Endodermal cell (in vitro differentiated cells): ENCODE data around the gene FBH1. TPM values are rescaled to one million over a fixed set of nuclear protein-coding genes. Genes with fewer than 3 reads are reported as not detected.
A peak's percentile ranks its signal among the peaks of the same experiment; 100 is the strongest.

Experiments
- DNase-seq: peaks from one replicate; pipeline ENCODE4 v3.0.0-alpha.2; 2017
- H3K27ac ChIP-seq: 2 replicates; pipeline ENCODE4 v1.5.1; 2013; ENCODE audit warnings: mild to moderate bottlenecking, low read depth, low read length, moderate library complexity
- H3K27me3 ChIP-seq: 2 replicates; pipeline ENCODE4 v1.6.1; 2013; ENCODE audit warnings: mild to moderate bottlenecking, low read length, moderate library complexity; ENCODE audit not compliant: insufficient read depth, control insufficient read depth, poor library complexity, severe bottlenecking
- H3K36me3 ChIP-seq: 2 replicates; pipeline ENCODE4 v1.7.0; 2013; ENCODE audit warnings: mild to moderate bottlenecking, low read length, moderate library complexity; ENCODE audit not compliant: control insufficient read depth, insufficient read depth
- H3K4me1 ChIP-seq: one replicate; pipeline ENCODE4 v1.7.0; 2013; ENCODE audit warnings: low read length; ENCODE audit not compliant: control insufficient read depth, insufficient read depth
- H3K4me3 ChIP-seq: 2 replicates; pipeline ENCODE4 v1.5.1; 2013; ENCODE audit warnings: mild to moderate bottlenecking, low read length, moderate library complexity
- H3K9ac ChIP-seq: 2 replicates; pipeline ENCODE4 v1.6.1; 2013; ENCODE audit warnings: mild to moderate bottlenecking, low read length, moderate library complexity; ENCODE audit not compliant: poor library complexity, severe bottlenecking; ENCODE audit errors: extremely low read depth
- H3K9me3 ChIP-seq: 2 replicates; pipeline ENCODE4 v1.6.1; 2013; ENCODE audit warnings: mild to moderate bottlenecking, low read length, moderate library complexity; ENCODE audit not compliant: control insufficient read depth
- H3K27ac Mint-ChIP-seq: 2 replicates; pipeline ENCODE4 v1.8.0; 2020; ENCODE audit warnings: mixed read lengths
- H3K27me3 Mint-ChIP-seq: 2 replicates; pipeline ENCODE4 v1.8.0; 2021; ENCODE audit warnings: mild to moderate bottlenecking, mixed read lengths; ENCODE audit not compliant: insufficient read depth
- H3K36me3 Mint-ChIP-seq: 2 replicates; pipeline ENCODE4 v1.8.0; 2020; ENCODE audit warnings: low read depth, mixed read lengths
- H3K4me1 Mint-ChIP-seq: 2 replicates; pipeline ENCODE4 v1.8.0; 2020; ENCODE audit warnings: mixed read lengths
- H3K4me3 Mint-ChIP-seq: 2 replicates; pipeline ENCODE4 v1.8.0; 2020; ENCODE audit warnings: mild to moderate bottlenecking, moderate library complexity, mixed read lengths
- H3K9me3 Mint-ChIP-seq: 2 replicates; pipeline ENCODE4 v1.8.0; 2020; ENCODE audit warnings: mild to moderate bottlenecking, mixed read lengths
- WGBS, 2 experiments: methylation state at CpG; one replicate each; pipeline versions ENCODE4 v1.1.5 to v1.1.7; 2013; ENCODE audit warnings: missing lambda C conversion rate in 2 of 2, mixed read lengths in 1 of 2; ENCODE audit not compliant: insufficient coverage in 1 of 2, insufficient read length in 1 of 2; 5-methylcytosine and 5-hydroxymethylcytosine counted together
- total RNA-seq, 2 donors: library from RNA; stranded (reverse); fragmentation: NEBNext Ultra II Directional in 1 of 2; extraction: Animal tissue kit (Norgen Biotek cat#: 25700) in 1 of 2; gene quantifications; 2 replicates in 1 of 2; 3 replicates in 1 of 2; pipeline ENCODE4 v1.2.1, GENCODE V29; 2021
- TF ChIP-seq, protein P1 (sequence below): fragments of 200-600 bp; sonication (generic); conservative IDR thresholded peaks from 2 replicates; pipeline ENCODE4 v1.5.0; 2021; ENCODE audit warnings: antibody characterized with exemption, mild to moderate bottlenecking

FBH1 gene
- total RNA-seq, 2 donors from 2014 or later, result 61.1 to 71.6 TPM

DNA sequence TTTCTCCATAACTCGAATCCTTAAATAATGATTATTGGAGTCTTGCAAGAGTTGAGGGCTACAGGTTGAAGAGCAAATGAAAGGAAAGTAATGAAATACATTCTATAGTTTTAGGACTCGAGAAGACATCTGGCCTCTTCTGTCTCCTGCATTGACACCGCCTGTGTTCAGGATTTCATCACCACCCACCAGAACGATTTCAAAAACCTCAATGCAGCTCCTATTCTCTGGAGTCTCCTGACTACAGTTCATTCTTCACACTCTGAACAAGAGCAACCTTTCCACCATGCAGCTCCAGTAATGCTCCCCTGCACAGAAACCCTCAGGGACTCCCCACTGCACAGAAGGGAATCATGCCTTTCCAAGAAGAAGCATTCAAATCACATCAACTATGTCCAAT lies 81.8 kb downstream of the FBH1 start:
- H3K9me3 Mint-ChIP-seq, result no peaks in the 10 kb centered on the region
- H3K9me3 ChIP-seq, result no peaks in the 10 kb centered on the region
- no peak overlapping the region for H3K27ac ChIP-seq
- TF ChIP-seq, protein P1, sequence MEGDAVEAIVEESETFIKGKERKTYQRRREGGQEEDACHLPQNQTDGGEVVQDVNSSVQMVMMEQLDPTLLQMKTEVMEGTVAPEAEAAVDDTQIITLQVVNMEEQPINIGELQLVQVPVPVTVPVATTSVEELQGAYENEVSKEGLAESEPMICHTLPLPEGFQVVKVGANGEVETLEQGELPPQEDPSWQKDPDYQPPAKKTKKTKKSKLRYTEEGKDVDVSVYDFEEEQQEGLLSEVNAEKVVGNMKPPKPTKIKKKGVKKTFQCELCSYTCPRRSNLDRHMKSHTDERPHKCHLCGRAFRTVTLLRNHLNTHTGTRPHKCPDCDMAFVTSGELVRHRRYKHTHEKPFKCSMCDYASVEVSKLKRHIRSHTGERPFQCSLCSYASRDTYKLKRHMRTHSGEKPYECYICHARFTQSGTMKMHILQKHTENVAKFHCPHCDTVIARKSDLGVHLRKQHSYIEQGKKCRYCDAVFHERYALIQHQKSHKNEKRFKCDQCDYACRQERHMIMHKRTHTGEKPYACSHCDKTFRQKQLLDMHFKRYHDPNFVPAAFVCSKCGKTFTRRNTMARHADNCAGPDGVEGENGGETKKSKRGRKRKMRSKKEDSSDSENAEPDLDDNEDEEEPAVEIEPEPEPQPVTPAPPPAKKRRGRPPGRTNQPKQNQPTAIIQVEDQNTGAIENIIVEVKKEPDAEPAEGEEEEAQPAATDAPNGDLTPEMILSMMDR, result no peak
- no peaks in the 10 kb centered on the region for H3K36me3 Mint-ChIP-seq
- peaks cover 20% of the 10 kb centered on the region for H3K27me3 Mint-ChIP-seq
- peaks cover 4% of the 10 kb centered on the region for H3K4me1 Mint-ChIP-seq
- H3K9ac ChIP-seq, result no peak overlapping the region
- H3K27ac Mint-ChIP-seq, result no peak overlapping the region
- peaks cover 17% of the 10 kb centered on the region for H3K27me3 ChIP-seq
- H3K4me1 ChIP-seq, result no peaks in the 10 kb centered on the region
- 87 to 93% methylated on average over 3 to 4 of the region's 4 CpGs for WGBS, 2 experiments
- no peak overlapping the region for H3K4me3 Mint-ChIP-seq
- no peak for DNase-seq
- no peaks in the 10 kb centered on the region for H3K36me3 ChIP-seq
- H3K4me3 ChIP-seq, result no peak overlapping the region

DNA sequence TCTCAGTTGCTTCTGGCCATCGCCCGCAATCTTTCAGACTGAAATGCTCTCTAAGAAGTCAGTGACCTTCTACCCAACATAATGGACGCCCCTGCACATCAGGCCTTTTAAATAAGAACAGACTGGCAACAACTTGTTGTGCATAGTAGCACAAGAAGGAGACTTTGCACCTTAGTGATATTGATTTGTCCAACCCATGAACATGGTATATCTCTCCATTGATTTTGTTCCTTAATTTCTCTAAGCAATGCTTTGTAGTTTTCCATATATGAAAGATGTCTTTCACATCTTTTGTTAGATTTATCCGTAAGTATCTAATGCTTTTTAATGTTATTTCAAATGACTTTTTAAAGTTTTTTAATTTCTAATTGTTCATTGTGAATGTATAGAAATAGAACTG lies 83.0 kb downstream of the FBH1 start:
- Histone ChIP-seq H3K4me1 (no peaks in the 10 kb centered on the region), H3K27me3 (peaks cover 28% of the 10 kb centered on the region), H3K4me3 (no peak overlapping the region), H3K27ac (no peak overlapping the region), H3K36me3 (no peaks in the 10 kb centered on the region), H3K9ac (no peak overlapping the region), H3K9me3 (no peaks in the 10 kb centered on the region)
- Mint-ChIP-seq H3K4me1 (peaks cover 4% of the 10 kb centered on the region), H3K36me3 (no peaks in the 10 kb centered on the region), H3K4me3 (no peak overlapping the region), H3K27me3 (peaks cover 24% of the 10 kb centered on the region), H3K27ac (no peak overlapping the region), H3K9me3 (no peaks in the 10 kb centered on the region)
- TF ChIP-seq, protein P1, result no peak
- 94 to 100% methylated on average over 1 to 4 of the region's 4 CpGs for WGBS, 2 experiments
- no peak for DNase-seq

- no peak for DNase-seq
- Mint-ChIP-seq H3K27ac (no peak overlapping the region), H3K4me3 (peak overlapping the region; percentile 63), H3K4me1 (peaks cover 5% of the 10 kb centered on the region), H3K36me3 (no peaks in the 10 kb centered on the region), H3K9me3 (no peaks in the 10 kb centered on the region), H3K27me3 (peaks cover 51% of the 10 kb centered on the region)
- Histone ChIP-seq H3K27ac (no peak overlapping the region), H3K4me1 (no peaks in the 10 kb centered on the region), H3K9ac (no peak overlapping the region), H3K27me3 (peaks cover 52% of the 10 kb centered on the region), H3K4me3 (peak overlapping the region; percentile 83), H3K9me3 (no peaks in the 10 kb centered on the region), H3K36me3 (no peaks in the 10 kb centered on the region)
- TF ChIP-seq, protein P1, result no peak
- WGBS, 2 experiments, result 75 to 81% methylated on average over 19 to 20 of the region's 20 CpGs
Measured at GRCh38 chr10:5975641-5976473, 85.8 kb downstream of the FBH1 start.
